ENCODE measurements around the gene NLRP7. TPM values are rescaled to one million over a fixed set of nuclear protein-coding genes. Genes with fewer than 3 reads are reported as not detected.
"Not testable (repeated sequence)": the region's sequence is repeated elsewhere in the genome, so short reads cannot be mapped to it uniquely, and the experiment has no call there.

The NLRP7 gene
- total RNA-seq, 4 donors from 2014 or later: not detected

- H3K27me3 ChIP-seq: no peaks in the 10 kb centered on the region
- no peaks in the 10 kb centered on the region for H3K36me3 ChIP-seq
- no peak overlapping the region for H3K27ac ChIP-seq
- DNase-seq: no peak
- H3K4me1 ChIP-seq: no peaks in the 10 kb centered on the region
- H3K4me3 ChIP-seq (replicated peaks in 1 of 3): no peak overlapping the region
- intact Hi-C loops (cut with DNase I): no loop called here
- no peaks in the 10 kb centered on the region for H3K9me3 ChIP-seq
- 69 to 76% methylated on average over 9 of the region's 9 CpGs for whole genome bisulfite sequencing, 2 donors
- TF ChIP-seq POLR2A (IDR thresholded peaks at IDR 0.05) (no peak), CTCF (IDR thresholded peaks at IDR 0.05) (no peak)
These were observed 24.1 kb downstream of the NLRP7 start for GRCh38 chr19:54923276-54923675.

GRCh38 chr19:54921082-54921481 is 26.2 kb downstream of the NLRP7 start:
- intact Hi-C loops (cut with DNase I): no loop called here
- no peaks in the 10 kb centered on the region for H3K9me3 ChIP-seq
- H3K4me3 ChIP-seq (replicated peaks in 1 of 3): no peak overlapping the region
- 65% methylated on average over 7 of the region's 7 CpGs for WGBS, 2 donors
- no peak for DNase-seq
- H3K27ac ChIP-seq: no peak overlapping the region
- H3K4me1 ChIP-seq: no peaks in the 10 kb centered on the region
- no peaks in the 10 kb centered on the region for H3K36me3 ChIP-seq
- TF ChIP-seq POLR2A (IDR thresholded peaks at IDR 0.05) (no peak), CTCF (IDR thresholded peaks at IDR 0.05) (no peak)
- H3K27me3 ChIP-seq: no peaks in the 10 kb centered on the region

GRCh38 chr19:54919646-54920563 is 27.4 kb downstream of the NLRP7 start:
- peak in 1 of 6 experiments; percentile 16 for TF ChIP-seq CTCF (IDR thresholded peaks at IDR 0.05)
- H3K9me3 ChIP-seq; H3K36me3 ChIP-seq; H3K4me1 ChIP-seq; DNase-seq; H3K27ac ChIP-seq; H3K27me3 ChIP-seq; H3K4me3 ChIP-seq (replicated peaks in 1 of 3); intact Hi-C loops (cut with DNase I): not testable (repeated sequence)
- 38 to 40% methylated on average over 16 to 19 of the region's 24 CpGs for WGBS, 2 donors

DNA sequence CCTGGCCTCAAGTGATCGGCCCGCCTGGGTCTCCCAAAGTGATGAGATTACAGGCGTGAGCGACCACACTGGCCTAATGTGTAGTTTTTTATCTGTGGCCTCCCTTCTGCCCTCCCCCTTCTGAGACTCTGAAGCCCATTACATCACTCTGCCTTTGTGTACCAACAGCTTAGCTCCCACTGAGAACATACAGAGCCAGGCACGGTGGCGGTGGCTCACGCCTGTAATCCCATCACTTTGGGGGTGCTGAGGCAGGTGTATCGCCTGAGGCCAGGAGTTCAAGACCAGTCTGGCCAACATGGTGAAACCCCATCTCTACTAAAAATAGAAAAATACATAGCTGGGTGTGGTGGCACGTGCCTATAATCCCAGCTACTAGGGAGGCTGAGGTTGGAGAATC is 28.8 kb downstream of the NLRP7 start:
- no peaks in the 10 kb centered on the region for H3K36me3 ChIP-seq
- no peaks in the 10 kb centered on the region for H3K9me3 ChIP-seq
- no peak overlapping the region for H3K27ac ChIP-seq
- TF ChIP-seq CTCF (IDR thresholded peaks at IDR 0.05) (no peak), POLR2A (IDR thresholded peaks at IDR 0.05) (no peak)
- no peak for DNase-seq
- 78 to 82% methylated on average over 9 of the region's 9 CpGs for WGBS, 2 donors
- no peaks in the 10 kb centered on the region for H3K27me3 ChIP-seq
- H3K4me3 ChIP-seq (replicated peaks in 1 of 3): no peak overlapping the region
- intact Hi-C loops (cut with DNase I): no loop called here
- no peaks in the 10 kb centered on the region for H3K4me1 ChIP-seq

DNA sequence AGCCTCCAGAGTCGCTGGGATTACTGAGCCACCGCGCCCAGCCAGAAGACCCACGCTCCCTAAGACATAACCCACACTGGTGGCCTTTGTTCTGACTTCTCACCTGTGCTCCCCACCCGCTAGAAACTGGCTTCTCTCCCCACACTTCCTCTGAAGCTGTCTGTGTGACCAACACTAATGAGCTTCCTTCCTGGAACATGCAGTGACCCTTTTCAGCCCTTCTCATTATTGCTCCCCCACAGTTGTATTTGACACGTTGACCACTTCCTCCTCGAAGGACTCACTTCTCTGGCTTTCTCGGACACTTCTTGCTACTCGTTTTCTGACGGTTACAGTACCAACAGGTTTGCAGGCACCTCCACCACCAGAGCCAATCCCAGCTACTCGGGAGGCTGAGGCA is 30.5 kb downstream of the NLRP7 start:
- TF ChIP-seq CTCF (IDR thresholded peaks at IDR 0.05) (no peak), POLR2A (IDR thresholded peaks at IDR 0.05) (no peak)
- Histone ChIP-seq H3K27ac (no peak overlapping the region), H3K36me3 (no peaks in the 10 kb centered on the region), H3K4me1 (no peaks in the 10 kb centered on the region), H3K27me3 (no peaks in the 10 kb centered on the region), H3K9me3 (no peaks in the 10 kb centered on the region), H3K4me3 (replicated peaks in 1 of 3) (no peak overlapping the region)
- DNase-seq: no peak
- 70 to 75% methylated on average over 11 of the region's 11 CpGs for WGBS, 2 donors
- intact Hi-C loops (cut with DNase I): no loop called here

GRCh38 chr19:54907899-54908298 is 39.4 kb downstream of the NLRP7 start:
- H3K9me3 ChIP-seq; H3K36me3 ChIP-seq; H3K27ac ChIP-seq; H3K4me3 ChIP-seq (replicated peaks in 1 of 3); DNase-seq; H3K4me1 ChIP-seq; intact Hi-C loops (cut with DNase I); H3K27me3 ChIP-seq: not testable (repeated sequence)
- 41 to 59% methylated on average over 5 of the region's 5 CpGs for WGBS, 2 donors
